Panc1 (cell line): ENCODE measurements around the gene MSANTD2. TPM values are rescaled to one million over a fixed set of nuclear protein-coding genes. Genes with fewer than 3 reads are reported as not detected.

ENCODE experiments used
- total RNA-seq: library from RNA; stranded (reverse); gene quantifications from one replicate; pipeline ENCODE4 v1.2.1, GENCODE V29; 2021; ENCODE audit not compliant: unreplicated experiment

MSANTD2 gene
- total RNA-seq, 1 experiment from 2014 or later = 20.5 TPM

Other genes starting within 250 kb of the MSANTD2 start
- not detected for gene OR8A1, start 230.4 kb downstream of the MSANTD2 start, total RNA-seq
- not detected for gene PANX3, start 189.0 kb downstream of the MSANTD2 start, total RNA-seq
- 35.0 TPM for gene TBRG1, start 177.5 kb downstream of the MSANTD2 start, total RNA-seq
- gene SIAE, start 126.7 kb downstream of the MSANTD2 start, total RNA-seq = 14.9 TPM
- 10.1 TPM for gene SPA17, start 126.5 kb downstream of the MSANTD2 start, total RNA-seq
- gene NRGN, start 60.5 kb downstream of the MSANTD2 start, total RNA-seq = 5.7 TPM
- not detected for gene VSIG2, start 48.2 kb downstream of the MSANTD2 start, total RNA-seq
- 1.6 TPM for gene ESAM, start 38.1 kb downstream of the MSANTD2 start, total RNA-seq
- gene ROBO3, start 65.0 kb upstream of the MSANTD2 start, total RNA-seq = 12.0 TPM
- 0.26 TPM for gene ROBO4, start 97.5 kb upstream of the MSANTD2 start, total RNA-seq
- not detected for gene HEPN1, start 118.8 kb upstream of the MSANTD2 start, total RNA-seq
- gene HEPACAM, start 135.6 kb upstream of the MSANTD2 start, total RNA-seq = not detected
- 2.8 TPM for gene CCDC15, start 153.8 kb upstream of the MSANTD2 start, total RNA-seq